Activated naive CD4-positive, alpha-beta T cell treated with anti-CD3 and anti-CD28 coated beads, Interleukin-2, amount 50 U/mL, for 24 hours (primary cell): ENCODE results near the gene RIPOR1.

Experiments
- H3K27ac Mint-ChIP-seq: one replicate; pipeline ENCODE4 v1.8.0; 2021; ENCODE audit warnings: mild to moderate bottlenecking, mixed read lengths
- H3K27me3 Mint-ChIP-seq: one replicate; pipeline ENCODE4 v1.8.0; 2021; ENCODE audit warnings: mixed read lengths
- H3K36me3 Mint-ChIP-seq: one replicate; pipeline ENCODE4 v1.8.0; 2021; ENCODE audit warnings: mixed read lengths
- H3K4me1 Mint-ChIP-seq: one replicate; pipeline ENCODE4 v1.8.0; 2021; ENCODE audit warnings: mixed read lengths
- H3K4me3 Mint-ChIP-seq: one replicate; pipeline ENCODE4 v1.8.0; 2021; ENCODE audit warnings: mild to moderate bottlenecking, mixed read lengths
- H3K9me3 Mint-ChIP-seq: one replicate; pipeline ENCODE4 v1.8.0; 2021; ENCODE audit warnings: mixed read lengths

The RIPOR1 gene

GRCh38 chr16:67593288-67593687 is 64.7 kb downstream of the RIPOR1 start:
- peaks cover 38% of the 10 kb centered on the region for H3K4me1 Mint-ChIP-seq
- H3K9me3 Mint-ChIP-seq: no peaks in the 10 kb centered on the region
- H3K4me3 Mint-ChIP-seq: no peak overlapping the region
- H3K36me3 Mint-ChIP-seq: peaks cover 3% of the 10 kb centered on the region
- H3K27me3 Mint-ChIP-seq: no peaks in the 10 kb centered on the region
- no peak overlapping the region for H3K27ac Mint-ChIP-seq

- Mint-ChIP-seq H3K9me3 (no peaks in the 10 kb centered on the region), H3K27me3 (no peaks in the 10 kb centered on the region), H3K4me3 (no peak overlapping the region), H3K36me3 (peaks cover 3% of the 10 kb centered on the region), H3K27ac (peak overlapping the region; percentile 24), H3K4me1 (peaks cover 39% of the 10 kb centered on the region)
These were observed 65.1 kb downstream of the RIPOR1 start for GRCh38 chr16:67593701-67594100.

GRCh38 chr16:67594256-67594915 is 65.8 kb downstream of the RIPOR1 start:
- no peak overlapping the region for H3K4me3 Mint-ChIP-seq
- H3K36me3 Mint-ChIP-seq: peaks cover 3% of the 10 kb centered on the region
- peaks cover 41% of the 10 kb centered on the region for H3K4me1 Mint-ChIP-seq
- H3K27ac Mint-ChIP-seq: peak overlapping the region; percentile 63
- no peaks in the 10 kb centered on the region for H3K27me3 Mint-ChIP-seq
- H3K9me3 Mint-ChIP-seq: no peaks in the 10 kb centered on the region

- peaks cover 3% of the 10 kb centered on the region for H3K36me3 Mint-ChIP-seq
- H3K4me1 Mint-ChIP-seq: peaks cover 46% of the 10 kb centered on the region
- H3K27me3 Mint-ChIP-seq: no peaks in the 10 kb centered on the region
- no peak overlapping the region for H3K4me3 Mint-ChIP-seq
- H3K27ac Mint-ChIP-seq: peak overlapping the region; percentile 70
- H3K9me3 Mint-ChIP-seq: no peaks in the 10 kb centered on the region
These were observed 66.3 kb downstream of the RIPOR1 start for GRCh38 chr16:67594956-67595355.
